WTC11 (cell line): ENCODE results near the gene CPNE2. TPM values are rescaled to one million over a fixed set of nuclear protein-coding genes. Genes with fewer than 3 reads are reported as not detected.

Experiments used
- ATAC-seq: fragments of 200-7000 bp; cut with Tn5 transposase; 2 replicates; pipeline ENCODE4 v1.10.0; 2021; ENCODE audit warnings: mild to moderate bottlenecking, moderate library complexity
- CTCF ChIA-PET: fragments of 300-600 bp; sonication (Branson Sonifier 250); formaldehyde crosslinking; loops from one replicate; lab custom pipeline; 2021; ENCODE audit warnings: antibody characterized with exemption; lab: Charles Lee
- POLR2A ChIA-PET: fragments of 350-600 bp; sonication (Branson Sonifier 250); formaldehyde crosslinking; loops from one replicate; lab custom pipeline; 2021; ENCODE audit warnings: antibody characterized with exemption; lab: Charles Lee
- DNase-seq: peaks from one replicate; pipeline ENCODE4 v3.0.0; 2021; ENCODE audit warnings: low spot score
- H3K27ac Mint-ChIP-seq: 2 replicates; pipeline ENCODE4 v1.8.0; 2021; ENCODE audit warnings: mixed read lengths
- H3K27me3 Mint-ChIP-seq: 2 replicates; pipeline ENCODE4 v1.8.0; 2021; ENCODE audit warnings: low read depth, mild to moderate bottlenecking, moderate library complexity, mixed read lengths
- H3K36me3 Mint-ChIP-seq: 2 replicates; pipeline ENCODE4 v1.8.0; 2021; ENCODE audit warnings: mixed read lengths
- H3K4me1 Mint-ChIP-seq: 2 replicates; pipeline ENCODE4 v1.8.0; 2022; ENCODE audit warnings: mixed read lengths
- H3K4me3 Mint-ChIP-seq: 2 replicates; pipeline ENCODE4 v1.8.0; 2021; ENCODE audit warnings: mild to moderate bottlenecking, moderate library complexity, mixed read lengths
- H3K9me3 Mint-ChIP-seq: 2 replicates; pipeline ENCODE4 v1.8.0; 2021; ENCODE audit warnings: mixed read lengths
- FOXK1 ChIP-seq: sonication (generic); formaldehyde crosslinking; IDR thresholded peaks from 2 replicates; pipeline ENCODE4 v1.8.0; 2022; ENCODE audit warnings: mild to moderate bottlenecking, moderate library complexity, missing genetic modification reagents
- GTF2I ChIP-seq: fragments of 250-450 bp; sonication (Bioruptor Pico); conservative IDR thresholded peaks from 2 replicates; pipeline ENCODE4 v1.4.0; 2021; ENCODE audit warnings: mild to moderate bottlenecking
- IRF2 ChIP-seq: sonication (generic); formaldehyde crosslinking; IDR thresholded peaks from 2 replicates; pipeline ENCODE4 v1.8.0; 2022; ENCODE audit warnings: low read depth, missing genetic modification reagents, borderline replicate concordance
- KAT7 ChIP-seq: sonication (generic); formaldehyde crosslinking; IDR thresholded peaks from 2 replicates; pipeline ENCODE4 v1.8.1; 2023; ENCODE audit warnings: missing genetic modification reagents, mild to moderate bottlenecking, borderline replicate concordance
- NR1H2 ChIP-seq: sonication (generic); formaldehyde crosslinking; IDR thresholded peaks from 2 replicates; pipeline ENCODE4 v1.9.0; 2021; ENCODE audit warnings: mild to moderate bottlenecking, moderate library complexity, missing genetic modification reagents
- PRRX2 ChIP-seq: fragments of 250-450 bp; sonication (Bioruptor Pico); IDR thresholded peaks from 2 replicates; pipeline ENCODE4 v1.8.0; 2021; ENCODE audit warnings: mild to moderate bottlenecking
- TP53 ChIP-seq: sonication (generic); formaldehyde crosslinking; IDR thresholded peaks from 2 replicates; pipeline ENCODE4 v1.8.1; 2023; ENCODE audit warnings: mild to moderate bottlenecking, missing genetic modification reagents
- ZNF263 ChIP-seq: sonication (generic); formaldehyde crosslinking; IDR thresholded peaks from 2 replicates; pipeline ENCODE4 v1.8.1; 2022; ENCODE audit warnings: low read depth, mild to moderate bottlenecking, moderate library complexity, missing genetic modification reagents
- ZNF423 ChIP-seq: fragments of 250-450 bp; sonication (Bioruptor Pico); IDR thresholded peaks from 2 replicates; pipeline ENCODE4 v2.1.2; 2022; ENCODE audit warnings: mild to moderate bottlenecking, moderate library complexity
- total RNA-seq: library from RNA; stranded (reverse); gene quantifications from 3 replicates; pipeline ENCODE4 v1.2.3, GENCODE V29; 2021
- TF ChIP-seq, protein P1 (sequence below): sonication (generic); formaldehyde crosslinking; IDR thresholded peaks from 2 replicates; pipeline ENCODE4 v1.8.0; 2022; ENCODE audit warnings: mild to moderate bottlenecking, missing genetic modification reagents
- TF ChIP-seq, protein P2 (sequence below): sonication (generic); formaldehyde crosslinking; IDR thresholded peaks from 2 replicates; pipeline ENCODE4 v1.8.0; 2023; ENCODE audit warnings: missing genetic modification reagents
- TF ChIP-seq, protein P3 (sequence below): sonication (generic); formaldehyde crosslinking; IDR thresholded peaks from 2 replicates; pipeline ENCODE4 v1.8.1; 2022; ENCODE audit warnings: low read depth, missing genetic modification reagents, borderline replicate concordance
- TF ChIP-seq, protein P4 (sequence below): sonication (generic); formaldehyde crosslinking; IDR thresholded peaks from 2 replicates; pipeline ENCODE4 v1.8.1; 2022; ENCODE audit warnings: mild to moderate bottlenecking, moderate library complexity, missing genetic modification reagents
- TF ChIP-seq, protein P5 (sequence below): sonication (generic); formaldehyde crosslinking; conservative IDR thresholded peaks from 2 replicates; pipeline ENCODE4 v1.8.1; 2022; ENCODE audit warnings: mild to moderate bottlenecking, missing genetic modification reagents
- TF ChIP-seq, protein P6 (sequence below): sonication (generic); formaldehyde crosslinking; IDR thresholded peaks from 2 replicates; pipeline ENCODE4 v1.8.1; 2023; ENCODE audit warnings: mild to moderate bottlenecking, missing genetic modification reagents, borderline replicate concordance
- TF ChIP-seq, protein P7 (sequence below): sonication (generic); formaldehyde crosslinking; IDR thresholded peaks from 2 replicates; pipeline ENCODE4 v1.8.0; 2022; ENCODE audit warnings: mild to moderate bottlenecking, missing genetic modification reagents
- TF ChIP-seq, protein P8 (sequence below): fragments of 250-450 bp; sonication (Bioruptor Pico); IDR thresholded peaks from 2 replicates; pipeline ENCODE4 v1.8.0; 2021; ENCODE audit warnings: mild to moderate bottlenecking
- TF ChIP-seq, protein P9 (sequence below): sonication (generic); formaldehyde crosslinking; IDR thresholded peaks from 2 replicates; pipeline ENCODE4 v1.8.1; 2022; ENCODE audit warnings: mild to moderate bottlenecking, missing genetic modification reagents, moderate library complexity, borderline replicate concordance
- TF ChIP-seq, protein P10 (sequence below): sonication (generic); formaldehyde crosslinking; IDR thresholded peaks from 2 replicates; pipeline ENCODE4 v1.8.1; 2023; ENCODE audit warnings: mild to moderate bottlenecking, missing genetic modification reagents

Gene CPNE2
- total RNA-seq, 1 experiment from 2014 or later, result 14.0 TPM

DNA sequence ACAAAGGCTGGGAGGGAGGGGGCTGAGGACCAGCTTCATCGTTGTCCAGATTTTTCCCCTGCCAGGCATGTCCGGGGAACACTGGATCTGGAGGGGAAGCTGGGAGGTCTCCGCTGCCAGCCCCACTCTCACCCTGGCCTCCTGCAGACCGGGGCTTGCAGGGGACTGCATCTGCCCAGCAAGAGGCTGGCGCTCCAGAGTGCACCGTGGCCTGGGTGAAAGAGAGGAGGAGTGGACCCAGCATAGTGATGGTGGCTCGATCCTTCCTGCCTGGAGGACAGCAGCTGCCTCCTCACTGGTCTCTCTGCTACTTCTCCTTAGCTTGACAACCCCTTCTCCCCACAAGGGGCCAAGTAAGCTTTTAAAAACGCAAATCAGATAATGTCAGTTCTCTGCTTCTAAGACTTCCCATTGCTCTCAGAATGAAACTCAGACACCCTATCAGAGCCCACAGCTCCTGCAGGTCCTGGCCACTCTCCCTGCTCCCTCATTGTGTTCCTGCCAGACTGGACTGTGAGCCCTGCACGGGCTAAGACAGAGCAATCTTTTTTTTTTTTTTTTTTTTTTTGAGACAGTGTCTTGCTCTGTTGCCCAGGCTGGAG lies 15.0 kb downstream of the CPNE2 start:
- ChIA-PET CTCF (interaction anchor here (0.6 to 8.2 kb wide), 4 partner anchors 15 to 507 kb away, joined by 3 to 68 read pairs (median 4); partner anchors contain the start of gene CPNE2), POLR2A (no interaction called here)
- no peak overlapping the region for H3K4me3 Mint-ChIP-seq
- H3K4me1 Mint-ChIP-seq, result peaks cover 39% of the 10 kb centered on the region
- TF ChIP-seq NR1H2 (CRISPR knock-in tag) (no peak), GTF2I (no peak), ZNF423 (CRISPR knock-in tag) (no peak), PRRX2 (CRISPR knock-in tag) (no peak), IRF2 (CRISPR knock-in tag) (no peak)
- TF ChIP-seq, protein P1, sequence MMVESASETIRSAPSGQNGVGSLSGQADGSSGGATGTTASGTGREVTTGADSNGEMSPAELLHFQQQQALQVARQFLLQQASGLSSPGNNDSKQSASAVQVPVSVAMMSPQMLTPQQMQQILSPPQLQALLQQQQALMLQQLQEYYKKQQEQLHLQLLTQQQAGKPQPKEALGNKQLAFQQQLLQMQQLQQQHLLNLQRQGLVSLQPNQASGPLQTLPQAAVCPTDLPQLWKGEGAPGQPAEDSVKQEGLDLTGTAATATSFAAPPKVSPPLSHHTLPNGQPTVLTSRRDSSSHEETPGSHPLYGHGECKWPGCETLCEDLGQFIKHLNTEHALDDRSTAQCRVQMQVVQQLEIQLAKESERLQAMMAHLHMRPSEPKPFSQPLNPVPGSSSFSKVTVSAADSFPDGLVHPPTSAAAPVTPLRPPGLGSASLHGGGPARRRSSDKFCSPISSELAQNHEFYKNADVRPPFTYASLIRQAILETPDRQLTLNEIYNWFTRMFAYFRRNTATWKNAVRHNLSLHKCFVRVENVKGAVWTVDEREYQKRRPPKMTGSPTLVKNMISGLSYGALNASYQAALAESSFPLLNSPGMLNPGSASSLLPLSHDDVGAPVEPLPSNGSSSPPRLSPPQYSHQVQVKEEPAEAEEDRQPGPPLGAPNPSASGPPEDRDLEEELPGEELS (CRISPR knock-in tag), result no peak
- TF ChIP-seq, protein P2, sequence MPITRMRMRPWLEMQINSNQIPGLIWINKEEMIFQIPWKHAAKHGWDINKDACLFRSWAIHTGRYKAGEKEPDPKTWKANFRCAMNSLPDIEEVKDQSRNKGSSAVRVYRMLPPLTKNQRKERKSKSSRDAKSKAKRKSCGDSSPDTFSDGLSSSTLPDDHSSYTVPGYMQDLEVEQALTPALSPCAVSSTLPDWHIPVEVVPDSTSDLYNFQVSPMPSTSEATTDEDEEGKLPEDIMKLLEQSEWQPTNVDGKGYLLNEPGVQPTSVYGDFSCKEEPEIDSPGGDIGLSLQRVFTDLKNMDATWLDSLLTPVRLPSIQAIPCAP (CRISPR knock-in tag), result no peak
- TF ChIP-seq, protein P3, sequence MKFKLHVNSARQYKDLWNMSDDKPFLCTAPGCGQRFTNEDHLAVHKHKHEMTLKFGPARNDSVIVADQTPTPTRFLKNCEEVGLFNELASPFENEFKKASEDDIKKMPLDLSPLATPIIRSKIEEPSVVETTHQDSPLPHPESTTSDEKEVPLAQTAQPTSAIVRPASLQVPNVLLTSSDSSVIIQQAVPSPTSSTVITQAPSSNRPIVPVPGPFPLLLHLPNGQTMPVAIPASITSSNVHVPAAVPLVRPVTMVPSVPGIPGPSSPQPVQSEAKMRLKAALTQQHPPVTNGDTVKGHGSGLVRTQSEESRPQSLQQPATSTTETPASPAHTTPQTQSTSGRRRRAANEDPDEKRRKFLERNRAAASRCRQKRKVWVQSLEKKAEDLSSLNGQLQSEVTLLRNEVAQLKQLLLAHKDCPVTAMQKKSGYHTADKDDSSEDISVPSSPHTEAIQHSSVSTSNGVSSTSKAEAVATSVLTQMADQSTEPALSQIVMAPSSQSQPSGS (CRISPR knock-in tag), result no peak
- TF ChIP-seq, protein P4, sequence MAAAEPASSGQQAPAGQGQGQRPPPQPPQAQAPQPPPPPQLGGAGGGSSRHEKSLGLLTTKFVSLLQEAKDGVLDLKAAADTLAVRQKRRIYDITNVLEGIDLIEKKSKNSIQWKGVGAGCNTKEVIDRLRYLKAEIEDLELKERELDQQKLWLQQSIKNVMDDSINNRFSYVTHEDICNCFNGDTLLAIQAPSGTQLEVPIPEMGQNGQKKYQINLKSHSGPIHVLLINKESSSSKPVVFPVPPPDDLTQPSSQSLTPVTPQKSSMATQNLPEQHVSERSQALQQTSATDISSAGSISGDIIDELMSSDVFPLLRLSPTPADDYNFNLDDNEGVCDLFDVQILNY, result no peak
- TF ChIP-seq, protein P5, sequence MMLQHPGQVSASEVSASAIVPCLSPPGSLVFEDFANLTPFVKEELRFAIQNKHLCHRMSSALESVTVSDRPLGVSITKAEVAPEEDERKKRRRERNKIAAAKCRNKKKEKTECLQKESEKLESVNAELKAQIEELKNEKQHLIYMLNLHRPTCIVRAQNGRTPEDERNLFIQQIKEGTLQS, result no peak
- TF ChIP-seq, protein P6, sequence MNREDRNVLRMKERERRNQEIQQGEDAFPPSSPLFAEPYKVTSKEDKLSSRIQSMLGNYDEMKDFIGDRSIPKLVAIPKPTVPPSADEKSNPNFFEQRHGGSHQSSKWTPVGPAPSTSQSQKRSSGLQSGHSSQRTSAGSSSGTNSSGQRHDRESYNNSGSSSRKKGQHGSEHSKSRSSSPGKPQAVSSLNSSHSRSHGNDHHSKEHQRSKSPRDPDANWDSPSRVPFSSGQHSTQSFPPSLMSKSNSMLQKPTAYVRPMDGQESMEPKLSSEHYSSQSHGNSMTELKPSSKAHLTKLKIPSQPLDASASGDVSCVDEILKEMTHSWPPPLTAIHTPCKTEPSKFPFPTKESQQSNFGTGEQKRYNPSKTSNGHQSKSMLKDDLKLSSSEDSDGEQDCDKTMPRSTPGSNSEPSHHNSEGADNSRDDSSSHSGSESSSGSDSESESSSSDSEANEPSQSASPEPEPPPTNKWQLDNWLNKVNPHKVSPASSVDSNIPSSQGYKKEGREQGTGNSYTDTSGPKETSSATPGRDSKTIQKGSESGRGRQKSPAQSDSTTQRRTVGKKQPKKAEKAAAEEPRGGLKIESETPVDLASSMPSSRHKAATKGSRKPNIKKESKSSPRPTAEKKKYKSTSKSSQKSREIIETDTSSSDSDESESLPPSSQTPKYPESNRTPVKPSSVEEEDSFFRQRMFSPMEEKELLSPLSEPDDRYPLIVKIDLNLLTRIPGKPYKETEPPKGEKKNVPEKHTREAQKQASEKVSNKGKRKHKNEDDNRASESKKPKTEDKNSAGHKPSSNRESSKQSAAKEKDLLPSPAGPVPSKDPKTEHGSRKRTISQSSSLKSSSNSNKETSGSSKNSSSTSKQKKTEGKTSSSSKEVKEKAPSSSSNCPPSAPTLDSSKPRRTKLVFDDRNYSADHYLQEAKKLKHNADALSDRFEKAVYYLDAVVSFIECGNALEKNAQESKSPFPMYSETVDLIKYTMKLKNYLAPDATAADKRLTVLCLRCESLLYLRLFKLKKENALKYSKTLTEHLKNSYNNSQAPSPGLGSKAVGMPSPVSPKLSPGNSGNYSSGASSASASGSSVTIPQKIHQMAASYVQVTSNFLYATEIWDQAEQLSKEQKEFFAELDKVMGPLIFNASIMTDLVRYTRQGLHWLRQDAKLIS (CRISPR knock-in tag), result no peak
- no peaks in the 10 kb centered on the region for H3K9me3 Mint-ChIP-seq
- no peak for DNase-seq
- no peaks in the 10 kb centered on the region for H3K36me3 Mint-ChIP-seq
- ATAC-seq, result no peak
- H3K27ac Mint-ChIP-seq, result no peak overlapping the region; the same call in 1 of the 2 replicates
- no peaks in the 10 kb centered on the region for H3K27me3 Mint-ChIP-seq

DNA sequence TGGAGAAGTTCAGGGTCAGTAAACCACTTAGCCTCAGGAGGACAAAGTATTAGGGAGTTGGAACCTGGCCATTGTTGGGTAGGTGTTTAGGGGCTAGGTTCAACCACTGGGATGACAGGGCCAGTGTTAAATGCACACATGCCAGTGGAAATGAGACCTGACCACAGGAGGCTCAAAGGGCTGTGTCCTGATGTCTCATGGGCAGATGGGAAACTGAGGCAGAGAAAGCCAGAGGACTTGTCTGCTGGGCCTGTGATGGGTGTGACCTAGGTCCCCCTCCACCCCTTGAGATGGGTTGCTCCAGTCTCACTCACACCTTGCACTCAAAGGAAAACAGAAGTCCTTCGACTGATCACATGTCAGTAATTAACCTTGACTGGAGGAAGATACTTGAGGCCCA lies 16.0 kb downstream of the CPNE2 start:
- no peak for ATAC-seq
- CTCF ChIA-PET, result interaction anchor here (8.2 kb wide), 1 partner anchor 16 kb away, joined by 68 read pairs; the partner anchor contains the start of gene CPNE2
- TF ChIP-seq FOXK1 (CRISPR knock-in tag) (no peak), ZNF263 (CRISPR knock-in tag) (no peak), KAT7 (CRISPR knock-in tag) (no peak), TP53 (CRISPR knock-in tag) (no peak), GTF2I (no peak)
- TF ChIP-seq, protein P7, sequence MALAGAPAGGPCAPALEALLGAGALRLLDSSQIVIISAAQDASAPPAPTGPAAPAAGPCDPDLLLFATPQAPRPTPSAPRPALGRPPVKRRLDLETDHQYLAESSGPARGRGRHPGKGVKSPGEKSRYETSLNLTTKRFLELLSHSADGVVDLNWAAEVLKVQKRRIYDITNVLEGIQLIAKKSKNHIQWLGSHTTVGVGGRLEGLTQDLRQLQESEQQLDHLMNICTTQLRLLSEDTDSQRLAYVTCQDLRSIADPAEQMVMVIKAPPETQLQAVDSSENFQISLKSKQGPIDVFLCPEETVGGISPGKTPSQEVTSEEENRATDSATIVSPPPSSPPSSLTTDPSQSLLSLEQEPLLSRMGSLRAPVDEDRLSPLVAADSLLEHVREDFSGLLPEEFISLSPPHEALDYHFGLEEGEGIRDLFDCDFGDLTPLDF (CRISPR knock-in tag), result no peak
- TF ChIP-seq, protein P8, sequence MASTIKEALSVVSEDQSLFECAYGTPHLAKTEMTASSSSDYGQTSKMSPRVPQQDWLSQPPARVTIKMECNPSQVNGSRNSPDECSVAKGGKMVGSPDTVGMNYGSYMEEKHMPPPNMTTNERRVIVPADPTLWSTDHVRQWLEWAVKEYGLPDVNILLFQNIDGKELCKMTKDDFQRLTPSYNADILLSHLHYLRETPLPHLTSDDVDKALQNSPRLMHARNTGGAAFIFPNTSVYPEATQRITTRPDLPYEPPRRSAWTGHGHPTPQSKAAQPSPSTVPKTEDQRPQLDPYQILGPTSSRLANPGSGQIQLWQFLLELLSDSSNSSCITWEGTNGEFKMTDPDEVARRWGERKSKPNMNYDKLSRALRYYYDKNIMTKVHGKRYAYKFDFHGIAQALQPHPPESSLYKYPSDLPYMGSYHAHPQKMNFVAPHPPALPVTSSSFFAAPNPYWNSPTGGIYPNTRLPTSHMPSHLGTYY (CRISPR knock-in tag), result no peak
- TF ChIP-seq, protein P9, sequence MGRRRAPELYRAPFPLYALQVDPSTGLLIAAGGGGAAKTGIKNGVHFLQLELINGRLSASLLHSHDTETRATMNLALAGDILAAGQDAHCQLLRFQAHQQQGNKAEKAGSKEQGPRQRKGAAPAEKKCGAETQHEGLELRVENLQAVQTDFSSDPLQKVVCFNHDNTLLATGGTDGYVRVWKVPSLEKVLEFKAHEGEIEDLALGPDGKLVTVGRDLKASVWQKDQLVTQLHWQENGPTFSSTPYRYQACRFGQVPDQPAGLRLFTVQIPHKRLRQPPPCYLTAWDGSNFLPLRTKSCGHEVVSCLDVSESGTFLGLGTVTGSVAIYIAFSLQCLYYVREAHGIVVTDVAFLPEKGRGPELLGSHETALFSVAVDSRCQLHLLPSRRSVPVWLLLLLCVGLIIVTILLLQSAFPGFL (CRISPR knock-in tag), result no peak
- TF ChIP-seq, protein P10, sequence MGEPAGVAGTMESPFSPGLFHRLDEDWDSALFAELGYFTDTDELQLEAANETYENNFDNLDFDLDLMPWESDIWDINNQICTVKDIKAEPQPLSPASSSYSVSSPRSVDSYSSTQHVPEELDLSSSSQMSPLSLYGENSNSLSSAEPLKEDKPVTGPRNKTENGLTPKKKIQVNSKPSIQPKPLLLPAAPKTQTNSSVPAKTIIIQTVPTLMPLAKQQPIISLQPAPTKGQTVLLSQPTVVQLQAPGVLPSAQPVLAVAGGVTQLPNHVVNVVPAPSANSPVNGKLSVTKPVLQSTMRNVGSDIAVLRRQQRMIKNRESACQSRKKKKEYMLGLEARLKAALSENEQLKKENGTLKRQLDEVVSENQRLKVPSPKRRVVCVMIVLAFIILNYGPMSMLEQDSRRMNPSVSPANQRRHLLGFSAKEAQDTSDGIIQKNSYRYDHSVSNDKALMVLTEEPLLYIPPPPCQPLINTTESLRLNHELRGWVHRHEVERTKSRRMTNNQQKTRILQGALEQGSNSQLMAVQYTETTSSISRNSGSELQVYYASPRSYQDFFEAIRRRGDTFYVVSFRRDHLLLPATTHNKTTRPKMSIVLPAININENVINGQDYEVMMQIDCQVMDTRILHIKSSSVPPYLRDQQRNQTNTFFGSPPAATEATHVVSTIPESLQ (CRISPR knock-in tag), result no peak

More for the DNA sequence above, 16.0 kb downstream of the CPNE2 start:
- H3K27me3 Mint-ChIP-seq, result no peaks in the 10 kb centered on the region
- no peak overlapping the region for H3K27ac Mint-ChIP-seq
- no peak for DNase-seq
- H3K4me3 Mint-ChIP-seq, result no peak overlapping the region
- H3K4me1 Mint-ChIP-seq, result peaks cover 32% of the 10 kb centered on the region
- POLR2A ChIA-PET, result no interaction called here
- H3K36me3 Mint-ChIP-seq, result no peaks in the 10 kb centered on the region
- H3K9me3 Mint-ChIP-seq, result no peaks in the 10 kb centered on the region
